Activated CD4-positive, CD25-positive, alpha-beta regulatory T cell treated with anti-CD3 and anti-CD28 coated beads, Interleukin-2, amount 50 U/mL, for 24 hours (primary cell): ENCODE measurements around the gene GNB2.
A peak's percentile ranks its signal among the peaks of the same experiment; 100 is the strongest.
"Not testable (repeated sequence)": the region's sequence is repeated elsewhere in the genome, so short reads cannot be mapped to it uniquely, and the experiment has no call there.

Source experiments
- ATAC-seq, 2 donors: fragments of 150-1000 bp; cut with Tn5 transposase; one replicate each; pipeline ENCODE4 v1.10.0; 2021; ENCODE audit warnings: mild to moderate bottlenecking in 1 of 2, moderate library complexity in 1 of 2

Gene GNB2

GRCh38 chr7:100665168-100665726 lies 8.3 kb upstream of the GNB2 start:
- ATAC-seq: no peak

GRCh38 chr7:100667331-100668068 lies 6.0 kb upstream of the GNB2 start:
- no peak for ATAC-seq

GRCh38 chr7:100668069-100668449 lies 5.5 kb upstream of the GNB2 start:
- no peak for ATAC-seq

- not testable (repeated sequence) for ATAC-seq
Observed at GRCh38 chr7:100669106-100669505, 4.4 kb upstream of the GNB2 start.

GRCh38 chr7:100670074-100670473 lies 3.5 kb upstream of the GNB2 start:
- no peak for ATAC-seq

- no peak for ATAC-seq
Observed at GRCh38 chr7:100671353-100672327, 1.9 kb upstream of the GNB2 start.

GRCh38 chr7:100673942-100674410 lies 436 bp downstream of the GNB2 start:
- ATAC-seq: no peak

GRCh38 chr7:100674411-100675104 lies 1.0 kb downstream of the GNB2 start:
- no peak for ATAC-seq

- peak in 1 of 2 donors; percentile 0 for ATAC-seq
Observed at GRCh38 chr7:100675105-100675451, 1.5 kb downstream of the GNB2 start.

- ATAC-seq: peak; percentile 40 to 41
Observed at GRCh38 chr7:100675581-100676350, 2.2 kb downstream of the GNB2 start.

- no peak for ATAC-seq
Observed at GRCh38 chr7:100676501-100677306, 3.2 kb downstream of the GNB2 start.

GRCh38 chr7:100677308-100678267 lies 4.0 kb downstream of the GNB2 start:
- ATAC-seq: no peak

GRCh38 chr7:100678291-100678984 lies 4.9 kb downstream of the GNB2 start:
- ATAC-seq: no peak

GRCh38 chr7:100679129-100679926 lies 5.8 kb downstream of the GNB2 start:
- no peak for ATAC-seq

- no peak for ATAC-seq
Observed at GRCh38 chr7:100679927-100680575, 6.5 kb downstream of the GNB2 start.

GRCh38 chr7:100680576-100681271 lies 7.2 kb downstream of the GNB2 start:
- ATAC-seq: no peak
